Fibroblast of mammary gland (primary cell): Measurements from ENCODE around the gene APP.

Experiments
- DNase-seq: peaks from one replicate; pipeline ENCODE4 v3.0.0-alpha.2; 2010; ENCODE audit warnings: low read depth
- H3K4me3 ChIP-seq: 2 replicates; pipeline ENCODE4 v1.5.1; 2011; ENCODE audit warnings: low read depth, mild to moderate bottlenecking, low read length, moderate library complexity; ENCODE audit not compliant: control insufficient read depth
- CTCF ChIP-seq: conservative IDR thresholded peaks from 2 replicates; pipeline ENCODE4 v1.5.1; 2011; ENCODE audit warnings: low read depth, low read length, inconsistent platforms; ENCODE audit not compliant: control insufficient read depth, insufficient read depth

The APP gene

DNA sequence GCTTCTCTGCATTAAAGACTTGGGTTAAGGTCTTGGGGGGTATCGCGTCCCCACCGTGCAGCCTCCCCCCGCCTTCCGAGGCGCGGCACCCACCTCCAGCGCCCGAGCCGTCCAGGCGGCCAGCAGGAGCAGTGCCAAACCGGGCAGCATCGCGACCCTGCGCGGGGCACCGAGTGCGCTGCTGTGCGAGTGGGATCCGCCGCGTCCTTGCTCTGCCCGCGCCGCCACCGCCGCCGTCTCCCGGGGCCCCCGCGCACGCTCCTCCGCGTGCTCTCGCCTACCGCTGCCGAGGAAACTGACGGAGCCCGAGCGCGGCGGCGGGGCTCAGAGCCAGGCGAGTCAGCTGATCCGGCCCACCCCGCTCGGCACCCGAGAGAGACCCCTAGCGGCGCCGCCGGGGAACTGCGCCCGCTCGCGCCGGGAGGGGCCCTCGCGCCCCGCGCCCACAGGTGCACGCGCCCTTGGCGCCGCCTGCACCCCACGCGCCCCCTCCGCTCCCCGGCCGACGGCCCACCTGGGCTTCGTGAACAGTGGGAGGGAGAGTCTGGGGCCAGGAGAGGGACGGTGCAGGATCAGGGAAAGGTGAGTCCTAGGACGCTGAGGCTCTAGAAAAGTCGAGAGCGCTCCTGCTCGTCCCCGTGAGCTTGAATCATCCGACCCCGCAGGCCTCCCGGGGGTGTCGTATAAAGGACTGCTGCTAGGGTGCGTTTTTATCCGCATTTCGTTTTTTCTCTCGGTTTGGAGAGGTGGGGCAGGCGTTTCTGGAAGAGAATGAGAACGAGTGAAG is at the start of gene APP:
Gene APP (minus strand): TSS at position 300 of the 787 bp plus-strand sequence. CDS start 150 bp downstream, at position 150.
- TF ChIP-seq CTCF: no peak
- peak within 1 kb of the TSS; percentile 87 for H3K4me3 ChIP-seq
- DNase-seq: peak; percentile 66

DNA sequence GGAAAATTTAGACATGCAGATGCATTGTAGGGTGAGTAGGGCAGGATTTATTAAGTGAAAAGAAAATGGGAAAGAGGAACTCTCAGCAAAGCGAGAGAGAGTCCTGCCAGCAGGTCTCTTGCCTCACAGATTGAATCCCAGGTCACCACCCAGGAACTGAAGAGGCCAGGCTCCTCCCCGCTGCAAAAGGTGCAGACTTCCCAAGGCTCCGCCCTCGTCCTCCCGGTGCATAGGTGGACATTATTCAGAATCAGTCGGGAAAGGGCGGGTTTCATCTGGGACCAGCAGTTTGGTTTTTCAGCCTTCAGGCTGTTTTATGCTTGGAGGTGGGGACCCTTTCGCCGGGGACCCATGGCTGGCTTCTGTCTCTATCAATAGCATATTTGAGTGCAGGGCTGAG is 41.6 kb upstream of the APP start:
- TF ChIP-seq CTCF: no peak
- no peak for DNase-seq
- no peak overlapping the region for H3K4me3 ChIP-seq

DNA sequence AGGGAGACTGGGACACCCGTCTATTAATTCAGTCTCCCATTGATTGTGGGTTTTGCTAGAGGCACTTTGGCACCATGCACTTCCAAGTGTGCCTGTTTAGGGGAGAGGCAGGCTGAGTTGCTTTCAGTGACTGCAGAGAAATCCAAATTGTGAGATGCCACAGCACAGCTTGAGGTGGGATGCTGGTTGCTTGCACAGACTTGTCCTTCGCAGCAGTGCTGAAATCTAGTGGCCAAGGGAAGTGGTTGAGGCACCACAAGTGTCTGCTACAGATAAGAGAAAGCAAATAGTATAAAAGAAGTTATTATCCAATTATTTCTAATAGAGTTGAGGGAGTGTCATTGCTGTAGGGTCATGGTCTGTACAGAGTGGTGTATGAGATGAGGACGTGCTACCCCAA is 40.0 kb upstream of the APP start:
- H3K4me3 ChIP-seq: no peak overlapping the region
- no peak for TF ChIP-seq CTCF
- DNase-seq: no peak

- no peak for TF ChIP-seq CTCF
- H3K4me3 ChIP-seq: no peak overlapping the region
- no peak for DNase-seq
These were observed 36.5 kb upstream of the APP start for GRCh38 chr21:26207021-26207420.

GRCh38 chr21:26199456-26199855 is 28.9 kb upstream of the APP start:
- H3K4me3 ChIP-seq: no peak overlapping the region
- peak; percentile 23 for DNase-seq

GRCh38 chr21:26195708-26196107 is 25.1 kb upstream of the APP start:
- no peak for TF ChIP-seq CTCF
- no peak for DNase-seq
- H3K4me3 ChIP-seq: no peak overlapping the region

More at GRCh38 chr21:26199456-26199855, 28.9 kb upstream of the APP start:
- TF ChIP-seq CTCF: no peak
